GM18861 (cell line): ENCODE measurements around the gene SRGAP2B.
"Not testable (repeated sequence)": the region's sequence is repeated elsewhere in the genome, so short reads cannot be mapped to it uniquely, and the experiment has no call there.

Experiments
- ATAC-seq: cut with Tn5 transposase; IDR thresholded peaks from one replicate; pipeline ENCODE4 v1.9.1; 2021; ENCODE audit not compliant: unreplicated experiment

Gene SRGAP2B

GRCh38 chr1:145095284-145096057 lies at the start of gene SRGAP2B, which contains the start of gene FAM72D:
TSS of gene SRGAP2B (minus strand) at chr1:145095328. CDS start at chr1:145092901, 2,427 bp downstream.
TSS of gene FAM72D (plus strand) at chr1:145095974. CDS start at chr1:145096848, 874 bp downstream.
- ATAC-seq: peak; percentile 81

DNA sequence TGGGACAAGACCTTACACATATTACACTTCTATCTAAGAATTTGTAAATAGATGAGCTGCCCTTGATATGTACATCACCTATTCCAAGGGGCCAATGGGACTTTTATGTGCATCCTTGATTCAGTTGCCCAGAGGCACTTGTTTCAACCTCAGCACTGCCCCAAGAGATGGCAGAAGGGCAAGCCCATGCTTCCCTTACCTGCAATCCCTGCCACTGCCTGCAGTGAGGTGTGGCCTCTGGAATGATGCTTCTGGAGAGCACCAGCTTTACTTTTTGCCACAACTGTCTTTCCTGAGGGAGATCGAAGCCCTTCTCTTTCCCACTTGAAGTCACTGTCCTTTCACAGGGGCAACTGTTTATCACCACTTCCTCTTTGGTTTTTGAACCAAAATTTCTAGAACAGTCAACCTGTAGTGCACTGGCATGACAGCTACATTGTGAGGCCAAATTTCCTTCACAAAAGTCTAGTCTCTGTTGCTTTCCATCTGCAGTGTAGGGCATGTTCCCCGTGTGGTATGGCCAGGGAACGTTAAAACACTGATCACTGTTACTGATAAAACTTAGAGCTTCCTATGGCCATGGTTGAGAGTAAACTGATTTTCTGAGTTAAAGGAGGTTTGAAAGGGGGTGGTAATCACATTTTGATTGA lies 49.3 kb upstream of the SRGAP2B start:
- ATAC-seq: not testable (repeated sequence)

DNA sequence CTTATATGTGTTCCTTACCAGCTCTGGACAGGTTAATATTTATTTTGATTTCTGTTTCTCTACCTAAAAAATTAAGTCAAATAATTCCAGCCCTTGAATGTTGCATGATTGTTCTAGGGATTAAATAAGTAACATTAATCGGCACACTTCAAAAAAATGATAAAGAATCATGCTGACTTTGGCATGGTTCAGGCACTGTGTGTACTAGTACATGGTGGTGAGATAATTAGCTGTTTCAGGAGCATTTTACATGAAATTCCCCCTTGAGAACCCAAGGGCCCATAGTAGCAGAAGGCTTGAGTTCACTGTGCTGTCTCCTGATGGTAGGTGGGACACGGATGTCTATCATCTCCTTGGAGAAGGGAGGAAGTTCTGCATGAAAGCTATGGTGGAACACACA lies 45.4 kb upstream of the SRGAP2B start:
- not testable (repeated sequence) for ATAC-seq

DNA sequence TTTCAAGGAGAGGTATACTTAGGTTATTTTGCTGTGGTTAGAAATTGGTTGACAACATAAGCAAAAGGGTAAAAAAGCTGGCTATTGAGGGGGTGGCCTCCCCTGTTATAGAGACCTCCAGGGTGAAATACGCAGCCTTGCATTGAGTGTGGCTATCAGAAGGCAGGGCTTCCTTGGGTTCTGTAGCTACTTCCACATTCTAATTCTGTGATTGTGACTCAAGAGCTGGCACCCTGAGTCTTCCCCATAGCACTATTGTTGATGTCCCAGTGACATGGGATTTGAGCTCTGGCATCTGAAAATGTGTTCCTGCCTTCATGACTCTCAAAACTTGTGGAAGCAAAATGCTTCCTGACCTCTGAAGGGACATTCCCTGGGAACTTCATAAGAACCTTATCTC lies 39.3 kb upstream of the SRGAP2B start:
- ATAC-seq: not testable (repeated sequence)

DNA sequence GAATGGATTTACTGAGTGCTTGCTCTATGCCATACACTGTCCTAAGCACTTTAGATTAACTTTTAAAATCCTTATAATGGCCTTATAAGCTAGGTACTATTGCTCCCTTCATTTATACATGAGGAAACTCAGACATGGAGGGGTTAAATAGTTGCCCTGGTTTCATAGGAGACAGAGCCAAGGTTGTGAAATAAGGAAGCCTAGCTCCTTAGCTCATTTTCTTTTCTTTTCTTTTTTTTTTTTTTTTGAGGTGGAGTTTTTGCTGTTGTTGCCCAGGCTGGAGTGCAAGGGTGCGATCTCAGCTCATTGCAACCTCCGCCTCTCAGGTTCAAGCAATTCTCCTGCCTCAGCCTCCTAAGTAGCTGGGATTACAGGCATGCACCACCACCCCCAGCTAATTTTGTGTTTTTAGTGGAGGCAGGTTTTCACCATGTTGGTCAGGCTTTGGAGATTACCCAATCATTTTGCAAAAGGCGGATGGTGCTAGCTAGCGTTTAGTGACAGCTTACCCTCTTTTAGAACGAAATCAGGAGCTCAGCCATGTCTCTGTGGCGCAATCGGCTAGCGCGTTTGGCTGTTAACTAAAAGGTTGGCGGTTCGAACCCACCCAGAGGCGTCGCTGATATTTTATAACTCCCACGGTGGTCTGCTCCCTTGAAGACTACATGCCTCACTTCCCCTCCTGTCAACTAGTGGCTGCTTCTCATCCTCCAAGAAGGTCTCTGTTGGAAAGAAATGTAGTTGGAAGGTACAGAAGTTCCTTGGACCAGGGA lies 33.8 kb upstream of the SRGAP2B start:
- ATAC-seq: not testable (repeated sequence)

DNA sequence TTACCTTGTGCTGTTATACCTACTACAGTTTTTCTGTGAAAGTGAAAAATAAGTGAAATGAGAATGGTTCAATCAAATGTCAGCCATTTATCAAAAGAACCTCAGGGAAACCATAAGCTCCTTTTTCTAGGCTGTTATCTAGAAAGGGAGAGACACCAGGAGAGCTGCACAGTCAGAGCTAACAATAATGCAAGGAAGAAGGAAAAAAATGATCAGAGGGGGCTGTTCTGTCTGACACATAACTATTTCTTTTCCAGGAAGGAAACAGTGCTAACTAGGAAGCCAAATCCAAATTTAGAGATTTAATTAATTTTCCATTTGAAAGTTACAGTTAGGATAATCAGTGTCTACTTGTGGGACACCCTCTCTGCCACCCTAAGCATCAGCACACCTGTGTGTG lies 32.0 kb upstream of the SRGAP2B start:
- not testable (repeated sequence) for ATAC-seq

- not testable (repeated sequence) for ATAC-seq
Observed at GRCh38 chr1:145125112-145125511, 30.0 kb upstream of the SRGAP2B start.

DNA sequence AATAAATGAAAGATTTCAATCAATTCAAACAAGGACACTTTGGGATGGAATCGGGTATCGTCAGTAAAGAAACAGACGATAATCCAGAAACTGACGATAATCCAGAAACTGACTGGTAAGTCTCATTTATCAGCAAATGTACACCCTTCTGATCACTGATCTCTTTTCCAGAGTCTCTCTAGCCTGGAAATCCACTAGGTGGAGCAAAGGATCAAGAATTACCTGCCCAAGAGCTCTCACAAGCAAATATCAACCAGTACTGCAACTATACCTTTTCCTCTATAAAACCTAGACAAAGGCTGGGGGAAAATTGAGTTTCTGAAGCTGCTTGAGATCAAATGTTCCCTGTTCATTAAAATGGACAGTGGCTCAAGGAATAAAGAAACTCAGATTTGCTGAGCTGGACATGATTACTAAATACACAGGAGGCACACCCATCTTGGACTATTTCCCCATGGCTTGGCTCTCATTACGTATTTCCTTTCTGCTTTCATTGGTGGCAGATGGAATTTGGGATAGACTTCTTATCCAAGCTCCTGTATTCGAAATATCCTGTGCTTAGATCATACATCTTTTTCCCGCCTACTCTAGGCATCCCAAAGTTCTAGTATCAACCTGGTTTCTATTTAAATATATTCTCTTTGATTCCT lies 29.0 kb upstream of the SRGAP2B start:
- not testable (repeated sequence) for ATAC-seq

DNA sequence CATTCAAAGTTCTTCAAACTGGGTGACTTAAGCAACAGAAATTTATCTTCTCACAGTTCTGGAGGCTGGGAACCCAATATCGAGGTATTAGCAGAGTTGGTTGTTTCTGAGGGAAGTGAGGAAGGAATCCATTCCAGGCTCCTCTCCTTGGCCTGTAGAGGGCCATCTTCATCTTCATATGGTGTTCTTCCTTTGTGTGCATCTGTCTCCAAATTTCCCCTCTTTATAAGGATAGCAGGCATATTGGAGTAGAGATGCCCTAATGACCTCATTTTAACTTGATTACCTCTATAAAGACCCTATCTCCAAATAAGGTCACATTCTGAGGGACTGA lies 27.9 kb upstream of the SRGAP2B start:
- not testable (repeated sequence) for ATAC-seq

GRCh38 chr1:145122344-145123061 lies 27.4 kb upstream of the SRGAP2B start:
- ATAC-seq: not testable (repeated sequence)

GRCh38 chr1:145119842-145120241 lies 24.7 kb upstream of the SRGAP2B start:
- ATAC-seq: not testable (repeated sequence)

DNA sequence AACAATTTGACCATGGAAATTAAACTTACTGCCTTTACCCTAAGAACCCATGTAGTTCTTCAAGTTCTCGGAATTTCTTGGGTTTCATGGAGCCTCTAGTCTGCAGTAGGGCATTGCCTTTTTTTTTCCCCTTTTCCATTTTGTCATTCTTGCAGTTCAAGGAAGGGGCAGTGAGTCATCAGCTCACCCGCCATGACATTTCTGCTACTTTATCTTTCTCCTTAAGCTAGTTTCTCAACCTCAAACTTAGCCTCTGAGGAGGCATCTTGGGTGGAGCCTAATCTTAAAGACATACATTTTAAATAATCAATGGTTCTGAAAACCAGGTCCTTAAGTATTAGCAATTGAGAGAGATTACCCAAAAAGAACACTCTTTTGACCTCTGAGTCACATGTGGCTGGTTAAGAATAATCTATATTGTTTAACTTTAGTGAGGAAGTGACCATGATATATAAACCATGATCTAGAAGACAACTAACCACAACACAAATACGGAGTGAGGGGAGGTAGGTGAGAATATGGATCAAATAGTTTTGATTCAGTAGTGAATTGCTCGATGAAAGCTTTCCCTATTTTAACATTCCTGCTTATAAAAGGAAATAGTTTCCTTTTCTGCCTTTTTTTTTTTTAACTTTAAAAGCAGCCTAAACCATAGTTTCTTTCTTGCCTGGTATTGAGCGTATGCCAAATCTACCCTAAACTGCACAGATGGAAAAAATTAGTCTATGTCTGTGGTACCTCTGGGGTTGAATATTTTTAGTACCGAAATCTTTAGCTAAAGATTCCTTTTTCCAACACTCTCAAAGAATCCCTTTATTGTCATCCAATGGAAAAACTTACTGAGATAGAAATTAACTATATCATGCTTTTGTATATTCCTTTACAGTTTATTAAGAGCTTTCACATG lies 20.7 kb upstream of the SRGAP2B start:
- ATAC-seq: not testable (repeated sequence)

DNA sequence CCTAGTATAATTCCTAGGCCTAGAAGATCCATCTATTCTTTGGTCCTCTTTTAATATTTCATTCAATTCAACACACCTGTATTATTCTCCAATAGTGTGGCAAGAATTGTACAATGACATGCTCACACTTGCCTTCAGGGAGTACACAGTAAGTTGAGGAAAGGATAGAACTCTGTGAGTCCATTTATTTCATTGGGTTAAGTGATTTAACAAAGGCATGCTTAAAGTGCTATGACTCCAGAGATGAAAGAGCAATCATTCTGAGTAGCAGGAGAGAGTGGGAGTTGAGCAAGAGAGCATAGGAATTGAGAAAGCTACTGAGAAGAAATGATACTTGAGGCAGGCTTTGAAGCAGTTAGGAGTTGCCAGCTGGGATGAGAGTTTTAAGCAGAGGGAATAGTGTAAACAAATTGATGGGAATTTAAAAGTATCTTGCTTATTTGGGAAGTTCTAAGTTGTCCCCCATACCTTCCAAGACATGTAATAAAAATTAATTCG lies 19.5 kb upstream of the SRGAP2B start:
- not testable (repeated sequence) for ATAC-seq

DNA sequence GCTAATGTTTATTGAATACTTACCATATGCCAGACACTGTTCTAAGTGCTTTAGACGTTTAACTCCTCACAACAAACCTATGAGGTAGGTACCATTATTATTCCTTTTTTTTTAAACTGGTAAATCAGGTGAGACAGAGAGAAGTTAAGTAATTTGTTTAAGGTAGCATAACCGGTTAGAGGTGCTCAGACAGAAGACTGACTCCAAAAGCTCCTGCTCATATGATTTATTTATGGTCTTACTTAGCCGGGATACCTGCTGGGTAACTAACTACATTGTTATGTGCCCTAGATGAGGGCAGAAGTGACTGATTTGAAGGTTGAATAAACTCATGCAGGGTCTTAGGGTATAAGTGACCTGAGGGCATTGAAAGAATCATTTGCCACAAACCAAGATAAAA lies 17.6 kb upstream of the SRGAP2B start:
- ATAC-seq: not testable (repeated sequence)

DNA sequence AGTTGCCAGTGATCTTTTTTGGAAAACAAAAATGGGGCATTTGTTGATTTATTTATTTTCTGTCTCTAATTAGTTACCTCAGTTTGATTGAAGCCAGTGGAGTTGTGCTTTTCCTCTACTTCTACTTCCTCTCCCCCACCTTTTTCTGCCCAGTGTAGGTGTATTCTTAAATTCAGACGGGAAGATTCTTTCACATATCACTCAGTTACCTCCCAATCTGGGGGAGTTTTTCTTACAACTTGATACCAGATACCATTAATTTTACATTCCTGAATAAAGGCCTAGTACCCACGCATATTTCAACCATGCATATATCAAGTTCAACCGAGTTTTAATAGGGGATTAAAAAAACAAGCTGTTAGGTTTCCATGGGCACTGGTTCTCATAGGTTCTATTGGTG lies 16.5 kb upstream of the SRGAP2B start:
- not testable (repeated sequence) for ATAC-seq

DNA sequence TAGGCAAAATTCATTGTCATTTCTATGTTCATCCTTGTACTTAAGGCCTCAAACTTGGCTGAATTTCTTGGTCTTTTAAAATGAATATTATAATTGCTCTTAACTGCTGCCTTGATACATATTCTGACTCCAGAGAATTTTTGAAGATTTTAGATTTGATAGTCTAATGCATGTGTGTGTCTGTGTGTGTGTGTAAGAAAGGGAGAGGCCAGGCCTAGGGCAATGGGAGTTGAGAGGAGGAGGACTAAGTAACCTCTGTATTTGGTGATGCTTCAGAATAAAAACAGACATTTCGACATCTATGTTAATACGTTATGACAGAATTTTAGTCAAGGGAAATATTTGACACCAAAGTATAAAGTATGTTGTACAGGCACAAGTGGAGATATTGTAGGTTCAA lies 8.2 kb upstream of the SRGAP2B start:
- not testable (repeated sequence) for ATAC-seq

GRCh38 chr1:145101725-145102124 lies 6.6 kb upstream of the SRGAP2B start:
- not testable (repeated sequence) for ATAC-seq

DNA sequence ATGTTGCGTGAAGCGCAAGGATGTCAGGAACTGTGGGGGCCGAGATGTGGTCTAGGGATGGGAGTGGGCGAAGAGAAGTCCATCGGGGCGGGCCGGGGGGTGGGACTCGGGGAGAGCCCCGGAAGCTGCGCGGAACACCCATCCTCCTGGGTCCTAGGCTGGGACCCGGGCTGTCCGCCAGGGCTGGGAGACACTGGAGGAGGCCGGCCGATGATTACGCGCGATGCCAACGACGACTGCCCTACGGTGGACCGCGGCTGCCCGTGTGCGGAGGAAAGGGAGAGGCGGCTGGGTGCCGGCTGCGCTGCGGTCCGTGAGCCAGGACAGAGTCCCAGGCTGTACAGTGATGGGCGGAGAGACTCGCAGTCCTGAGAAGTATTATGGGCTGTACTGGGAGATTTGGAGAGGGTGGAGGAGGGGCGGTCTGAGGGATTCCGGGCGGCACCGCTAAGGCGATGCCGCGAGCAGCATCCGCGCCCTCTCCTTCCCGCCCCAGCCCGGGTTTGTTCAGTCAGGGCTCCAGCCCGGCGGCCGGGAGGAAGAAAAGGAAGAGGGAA lies 395 bp downstream of the SRGAP2B start:
- peak; percentile 1 for ATAC-seq
